CD14-positive monocyte (primary cell): Measurements from ENCODE around the gene RARRES1. TPM values are rescaled to one million over a fixed set of nuclear protein-coding genes. Genes with fewer than 3 reads are reported as not detected.

Source experiments
- DNase-seq, 3 donors: peaks; one replicate each; pipeline ENCODE4 v3.0.0-alpha.2; 2011 to 2022
- H2AFZ ChIP-seq: 2 replicates; pipeline ENCODE4 v1.6.0; 2012; ENCODE audit warnings: mild to moderate bottlenecking, low read depth, low read length, inconsistent platforms; ENCODE audit not compliant: insufficient read depth, poor library complexity, severe bottlenecking
- H3K27ac ChIP-seq, 2 donors: 1 replicate in 1 of 2; 2 replicates in 1 of 2; pipeline ENCODE4 v1.5.1; 2012 to 2013; ENCODE audit warnings: low read length in 2 of 2, control low read depth in 1 of 2, inconsistent platforms in 1 of 2, low read depth in 1 of 2, mild to moderate bottlenecking in 1 of 2
- H3K27me3 ChIP-seq, 2 donors: one replicate each; pipeline versions ENCODE4 v1.6.0 to v1.6.1; 2011 to 2013; ENCODE audit warnings: low read length in 2 of 2; ENCODE audit not compliant: control insufficient read depth in 2 of 2, insufficient read depth in 2 of 2
- H3K36me3 ChIP-seq, 2 donors: replicated peaks in 1 of 2; 1 replicate in 1 of 2; 2 replicates in 1 of 2; pipeline versions ENCODE4 v1.5.1 to v1.6.1; 2012 to 2013; ENCODE audit warnings: low read length in 2 of 2, control low read depth in 1 of 2, inconsistent platforms in 1 of 2, mild to moderate bottlenecking in 1 of 2; ENCODE audit not compliant: insufficient read depth in 2 of 2, control insufficient read depth in 1 of 2
- H3K4me1 ChIP-seq, 2 donors: 1 replicate in 1 of 2; 2 replicates in 1 of 2; pipeline versions ENCODE4 v1.5.1 to v1.6.1; 2012 to 2013; ENCODE audit warnings: low read length in 2 of 2, control low read depth in 1 of 2, inconsistent platforms in 1 of 2, mild to moderate bottlenecking in 1 of 2, moderate library complexity in 1 of 2; ENCODE audit not compliant: insufficient read depth in 2 of 2, control insufficient read depth in 1 of 2
- H3K4me2 ChIP-seq: replicated peaks from 2 replicates; pipeline ENCODE3; 2012; ENCODE audit warnings: low read length, moderate library complexity, mild to moderate bottlenecking; ENCODE audit not compliant: poor library complexity, severe bottlenecking; ENCODE audit errors: extremely low read depth
- H3K4me3 ChIP-seq, 3 experiments: fragments of 200-600 bp in 1 of 3; sonication (generic) in 1 of 3; replicated peaks in 1 of 3; 1 replicate in 2 of 3; 2 replicates in 1 of 3; pipeline ENCODE4 v1.5.1; 2011 to 2013; ENCODE audit warnings: low read length in 3 of 3, mild to moderate bottlenecking in 3 of 3, control low read depth in 2 of 3, low read depth in 2 of 3, inconsistent platforms in 1 of 3, moderate library complexity in 1 of 3
- H3K79me2 ChIP-seq: 2 replicates; pipeline ENCODE4 v1.6.0; 2012; ENCODE audit warnings: mild to moderate bottlenecking, control low read depth, inconsistent platforms, low read length, moderate library complexity; ENCODE audit not compliant: insufficient read depth
- H3K9ac ChIP-seq: 2 replicates; pipeline ENCODE4 v1.6.0; 2017; ENCODE audit warnings: low read length, mild to moderate bottlenecking; ENCODE audit not compliant: insufficient read depth, poor library complexity, severe bottlenecking
- H3K9me3 ChIP-seq, 2 donors: replicated peaks in 1 of 2; 1 replicate in 1 of 2; 2 replicates in 1 of 2; pipeline versions ENCODE4 v1.5.1 to v1.6.1; 2012 to 2013; ENCODE audit warnings: low read length in 2 of 2, control low read depth in 1 of 2; ENCODE audit not compliant: control insufficient read depth in 1 of 2, insufficient read depth in 1 of 2
- H4K20me1 ChIP-seq: 2 replicates; pipeline ENCODE4 v1.6.0; 2012; ENCODE audit warnings: mild to moderate bottlenecking, low read length, control low read depth, moderate library complexity; ENCODE audit not compliant: insufficient read depth
- H3K27ac Mint-ChIP-seq, 7 donors: one replicate each; pipeline ENCODE4 v1.8.0; 2020; ENCODE audit warnings: mild to moderate bottlenecking in 7 of 7, mixed read lengths in 7 of 7, moderate library complexity in 6 of 7, inconsistent platforms in 2 of 7
- H3K27me3 Mint-ChIP-seq, 3 donors: one replicate each; pipeline ENCODE4 v1.8.0; 2021 to 2022; ENCODE audit warnings: low read depth in 3 of 3, mild to moderate bottlenecking in 3 of 3, mixed read lengths in 3 of 3, moderate library complexity in 3 of 3, inconsistent platforms in 1 of 3
- H3K36me3 Mint-ChIP-seq, 2 donors: one replicate each; pipeline ENCODE4 v1.8.0; 2020; ENCODE audit warnings: mixed read lengths in 2 of 2, inconsistent platforms in 1 of 2, mild to moderate bottlenecking in 1 of 2
- H3K4me1 Mint-ChIP-seq: one replicate; pipeline ENCODE4 v1.8.0; 2020; ENCODE audit warnings: mild to moderate bottlenecking, mixed read lengths
- H3K4me3 Mint-ChIP-seq, 2 donors: one replicate each; pipeline ENCODE4 v1.8.0; 2020; ENCODE audit warnings: mild to moderate bottlenecking in 2 of 2, mixed read lengths in 2 of 2, moderate library complexity in 1 of 2
- H3K9me3 Mint-ChIP-seq, 7 donors: one replicate each; pipeline ENCODE4 v1.8.0; 2020 to 2022; ENCODE audit warnings: mixed read lengths in 7 of 7, mild to moderate bottlenecking in 6 of 7, moderate library complexity in 6 of 7, inconsistent platforms in 2 of 7
- CTCF ChIP-seq: fragments of 200-600 bp; IDR thresholded peaks from one replicate; pipeline ENCODE4 v1.8.0; 2022; ENCODE audit warnings: antibody characterized with exemption, mild to moderate bottlenecking
- WGBS: methylation state at CpG from one replicate; pipeline ENCODE4 v1.1.5; 2013; ENCODE audit warnings: missing lambda C conversion rate; ENCODE audit not compliant: insufficient coverage; 5-methylcytosine and 5-hydroxymethylcytosine counted together
- intact Hi-C, 2 donors: fragments of 100-400 bp; cut with micrococcal nuclease; formaldehyde crosslinking; loops; one replicate each; pipeline versions ENCODE4 v1.15.0 to v1.15.1; 2023
- polyA plus RNA-seq, 3 donors: library from polyadenylated mRNA; depleted of rRNA in 1 of 3; unstranded in 2 of 3; stranded (reverse) in 1 of 3; fragments of 300-500 nt in 2 of 3; fragments of >200 nt in 1 of 3; fragmentation: Illumina TruSeq in 2 of 3; gene quantifications; 1 replicate in 2 of 3; 2 replicates in 1 of 3; pipeline ENCODE4 v1.2.3, GENCODE V29; 2012 to 2021

The RARRES1 gene
- polyA plus RNA-seq, 3 donors, result not detected

GRCh38 chr3:158732856-158733200 lies 571 bp upstream of the RARRES1 start:
- no peaks in the 10 kb centered on the region for H3K36me3 ChIP-seq
- TF ChIP-seq CTCF, result no peak
- Mint-ChIP-seq H3K9me3 (peaks cover 3 to 15% (median 7%) of the 10 kb centered on the region in 7 donors), H3K36me3 (peaks cover 0 to 6% of the 10 kb centered on the region in 2 donors), H3K27ac (no peak overlapping the region), H3K4me1 (peaks cover 16% of the 10 kb centered on the region), H3K4me3 (peak overlapping the region; percentile 48 to 53), H3K27me3 (peaks cover 11 to 32% (median 15%) of the 10 kb centered on the region in 3 donors)
- peaks cover 4 to 7% of the 10 kb centered on the region in 2 donors for H3K9me3 ChIP-seq
- no peak overlapping the region for H3K9ac ChIP-seq
- intact Hi-C loops, result no loop called here
- peak overlapping the region; percentile 81 for H2AFZ ChIP-seq
- peaks cover 14 to 20% of the 10 kb centered on the region in 2 donors for H3K4me1 ChIP-seq
- H3K27ac ChIP-seq, result no peak overlapping the region
- H4K20me1 ChIP-seq, result no peaks in the 10 kb centered on the region
- DNase-seq, result no peak
- peak overlapping the region in 1 of 3 experiments; percentile 76 for H3K4me3 ChIP-seq
- WGBS, result 83% methylated on average over 14 of the region's 15 CpGs
- H3K4me2 ChIP-seq, result peak overlapping the region; percentile 91
- H3K79me2 ChIP-seq, result no peaks in the 10 kb centered on the region
- H3K27me3 ChIP-seq, result peaks cover 0 to 15% of the 10 kb centered on the region in 2 donors

GRCh38 chr3:158731486-158731885 lies 771 bp downstream of the RARRES1 start:
- Histone ChIP-seq H3K36me3 (no peaks in the 10 kb centered on the region), H3K9ac (peak overlapping the region; percentile 55), H3K4me1 (peaks cover 16 to 27% of the 10 kb centered on the region in 2 donors), H3K79me2 (no peaks in the 10 kb centered on the region), H3K4me2 (peak overlapping the region; percentile 91), H4K20me1 (no peaks in the 10 kb centered on the region), H3K27ac (no peak overlapping the region), H3K27me3 (peaks cover 0 to 15% of the 10 kb centered on the region in 2 donors), H3K9me3 (peaks cover 4 to 7% of the 10 kb centered on the region in 2 donors), H3K4me3 (peak overlapping the region in 1 of 3 experiments; percentile 76), H2AFZ (peak overlapping the region; percentile 81)
- Mint-ChIP-seq H3K36me3 (peaks cover 3 to 6% of the 10 kb centered on the region in 2 donors), H3K27me3 (peaks cover 11 to 32% (median 15%) of the 10 kb centered on the region in 3 donors), H3K27ac (no peak overlapping the region), H3K4me1 (peaks cover 22% of the 10 kb centered on the region), H3K4me3 (peak overlapping the region; percentile 56 to 72), H3K9me3 (peaks cover 3 to 13% (median 7%) of the 10 kb centered on the region in 7 donors)
- intact Hi-C loops, result no loop called here
- no peak for TF ChIP-seq CTCF
- DNase-seq, result no peak
- WGBS, result 61% methylated on average over 14 of the region's 14 CpGs
